CD4-positive, alpha-beta T cell treated with Interleukin-2 at 100 ng/mL for 4 hours (primary cell): ENCODE results near the gene ADAM11.
"Not testable (repeated sequence)": the region's sequence is repeated elsewhere in the genome, so short reads cannot be mapped to it uniquely, and the experiment has no call there.

ENCODE experiments used
- DNase-seq: peaks from one replicate; pipeline ENCODE4 v3.0.0-alpha.2; 2020; ENCODE audit warnings: low spot score

The ADAM11 gene

GRCh38 chr17:44795928-44796327 is 37.1 kb downstream of the ADAM11 start:
- no peak for DNase-seq

GRCh38 chr17:44796731-44797130 is 37.9 kb downstream of the ADAM11 start:
- no peak for DNase-seq

- DNase-seq: no peak
Measured at GRCh38 chr17:44797802-44798201, 39.0 kb downstream of the ADAM11 start.

- no peak for DNase-seq
Measured at GRCh38 chr17:44798356-44798755, 39.6 kb downstream of the ADAM11 start.

- DNase-seq: no peak
Measured at GRCh38 chr17:44801880-44802279, 43.1 kb downstream of the ADAM11 start.

- no peak for DNase-seq
Measured at GRCh38 chr17:44804302-44805089, 45.7 kb downstream of the ADAM11 start.

GRCh38 chr17:44807093-44807816 is 48.5 kb downstream of the ADAM11 start:
- no peak for DNase-seq

- DNase-seq: no peak
Measured at GRCh38 chr17:44807817-44808155, 49.0 kb downstream of the ADAM11 start.

- DNase-seq: no peak
Measured at GRCh38 chr17:44808156-44808555, 49.4 kb downstream of the ADAM11 start.

GRCh38 chr17:44808656-44809388 is 50.0 kb downstream of the ADAM11 start:
- not testable (repeated sequence) for DNase-seq

- DNase-seq: no peak
Measured at GRCh38 chr17:44812263-44812662, 53.5 kb downstream of the ADAM11 start.

- DNase-seq: not testable (repeated sequence)
Measured at GRCh38 chr17:44818508-44818907, 59.7 kb downstream of the ADAM11 start.

- no peak for DNase-seq
Measured at GRCh38 chr17:44820631-44821212, 61.9 kb downstream of the ADAM11 start.

- DNase-seq: not testable (repeated sequence)
Measured at GRCh38 chr17:44825236-44825635, 66.4 kb downstream of the ADAM11 start.

- no peak for DNase-seq
Measured at GRCh38 chr17:44826123-44826790, 67.5 kb downstream of the ADAM11 start.

GRCh38 chr17:44827863-44828262 is 69.1 kb downstream of the ADAM11 start:
- DNase-seq: no peak

- no peak for DNase-seq
Measured at GRCh38 chr17:44828919-44829522, 70.2 kb downstream of the ADAM11 start.

- no peak for DNase-seq
Measured at GRCh38 chr17:44829523-44830358, 71.0 kb downstream of the ADAM11 start, which contains the start of gene GJC1. TSS of gene GJC1 (minus strand) at chr17:44830287. CDS start at chr17:44805817, 24,470 bp downstream.

GRCh38 chr17:44830359-44831288 is 71.8 kb downstream of the ADAM11 start:
- DNase-seq: no peak
